Cardiac fibroblast (primary cell): Measurements from ENCODE around the gene FAM83G.

ENCODE experiments used
- DNase-seq, 2 donors: peaks; one replicate each; pipeline versions ENCODE4 v3.0.0 to v3.0.0-alpha.2; 2010; ENCODE audit warnings: low read depth in 2 of 2
- H3K4me3 ChIP-seq, 2 donors: replicated peaks in 1 of 2; 1 replicate in 1 of 2; 2 replicates in 1 of 2; pipeline ENCODE4 v1.5.1; 2011; ENCODE audit warnings: low read depth in 2 of 2, low read length in 2 of 2, mild to moderate bottlenecking in 2 of 2, moderate library complexity in 1 of 2
- CTCF ChIP-seq: IDR thresholded peaks from one replicate; pipeline ENCODE4 v1.5.1; 2011; ENCODE audit warnings: low read depth, mild to moderate bottlenecking, low read length, inconsistent platforms

Gene FAM83G

DNA sequence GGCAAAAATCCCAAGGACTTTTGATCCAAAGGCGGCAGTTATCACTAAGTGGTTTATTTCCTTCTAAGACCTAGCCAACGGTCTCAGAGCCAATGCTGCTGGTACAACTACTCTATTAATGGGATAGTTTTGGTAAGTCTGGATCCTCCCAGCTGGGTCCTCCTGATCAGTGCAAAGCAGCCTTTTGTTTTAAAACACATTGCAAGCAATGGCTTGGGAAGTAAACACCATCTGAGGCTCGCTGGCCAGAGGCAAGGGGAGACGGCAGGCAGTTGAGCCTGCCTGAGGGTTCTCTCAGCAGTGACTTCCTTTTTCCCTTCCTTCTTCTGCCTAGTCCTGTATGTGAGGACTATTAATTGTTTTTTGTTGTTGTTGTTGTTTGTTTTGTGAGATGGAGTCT lies 54.2 kb downstream of the FAM83G start:
- no peak overlapping the region for H3K4me3 ChIP-seq
- TF ChIP-seq CTCF: no peak
- DNase-seq: no peak

- peak in 1 of 2 donors; percentile 80 for DNase-seq
- TF ChIP-seq CTCF: no peak
- no peak overlapping the region for H3K4me3 ChIP-seq
Observed at GRCh38 chr17:18949566-18949965, 55.0 kb downstream of the FAM83G start.

DNA sequence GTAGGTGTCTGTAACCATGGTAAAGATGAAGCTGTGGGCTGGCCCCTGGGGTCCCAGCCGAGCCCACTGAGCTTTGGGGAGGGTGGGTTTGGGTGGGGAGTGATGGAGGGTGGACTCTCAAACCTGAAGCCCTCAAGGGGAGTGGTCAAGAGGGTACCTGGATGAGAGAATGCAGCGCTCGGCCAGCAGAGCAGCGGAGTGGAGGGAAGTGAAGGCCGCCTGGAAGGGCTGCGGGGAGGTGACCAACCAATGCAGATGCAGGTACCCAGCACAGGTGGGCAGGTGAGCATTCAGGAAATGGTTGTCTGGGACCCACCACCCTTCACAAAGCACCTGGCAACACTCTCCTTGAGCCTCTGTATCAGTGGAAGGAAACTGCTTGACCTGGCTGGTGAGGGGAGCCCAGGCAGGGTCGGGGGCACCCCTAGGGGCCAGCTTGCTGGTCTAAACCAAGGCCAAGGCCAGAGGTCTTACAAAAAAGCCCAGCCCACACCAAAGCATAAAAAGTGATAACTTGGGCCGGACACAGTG lies 56.0 kb downstream of the FAM83G start:
- DNase-seq: no peak
- H3K4me3 ChIP-seq: no peak overlapping the region
- no peak for TF ChIP-seq CTCF

GRCh38 chr17:18947866-18948265 lies 56.7 kb downstream of the FAM83G start:
- no peak for TF ChIP-seq CTCF

GRCh38 chr17:18946536-18946935 lies 58.0 kb downstream of the FAM83G start:
- H3K4me3 ChIP-seq: no peak overlapping the region
- TF ChIP-seq CTCF: no peak
- DNase-seq: no peak

More at GRCh38 chr17:18947866-18948265, 56.7 kb downstream of the FAM83G start:
- no peak for DNase-seq
- H3K4me3 ChIP-seq: no peak overlapping the region

- no peak for DNase-seq
- no peak for TF ChIP-seq CTCF
- no peak overlapping the region for H3K4me3 ChIP-seq
Observed at GRCh38 chr17:18944646-18945045, 59.9 kb downstream of the FAM83G start.

GRCh38 chr17:18938692-18939023 lies 65.9 kb downstream of the FAM83G start:
- no peak overlapping the region for H3K4me3 ChIP-seq
- DNase-seq: no peak
- TF ChIP-seq CTCF: no peak
